HG02885 (cell line): Measurements from ENCODE around the gene PCDH15.

ENCODE experiments used
- ATAC-seq: cut with Tn5 transposase; IDR thresholded peaks from one replicate; pipeline ENCODE4 v1.9.1; 2021; ENCODE audit warnings: mild to moderate bottlenecking; ENCODE audit not compliant: unreplicated experiment, poor library complexity

The PCDH15 gene

DNA sequence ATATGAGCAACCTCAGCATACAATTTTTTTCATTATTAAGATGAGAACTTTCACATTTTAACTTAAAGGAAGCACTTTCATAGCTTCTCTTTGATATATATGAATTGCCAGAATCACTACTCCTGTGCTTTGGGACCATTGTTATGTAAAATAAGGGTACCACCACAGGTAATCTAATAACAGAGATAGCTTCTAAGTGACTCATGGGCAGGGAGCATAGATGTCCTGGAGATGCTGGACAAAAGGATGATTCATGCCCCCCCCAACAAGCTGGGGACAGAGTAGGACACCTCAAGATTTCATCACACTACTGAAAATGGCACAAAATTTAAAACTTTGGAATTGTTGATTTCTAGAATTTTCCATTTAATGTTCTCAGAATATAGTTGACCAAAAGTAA, 641.1 kb downstream of the PCDH15 start:
- no peak for ATAC-seq

DNA sequence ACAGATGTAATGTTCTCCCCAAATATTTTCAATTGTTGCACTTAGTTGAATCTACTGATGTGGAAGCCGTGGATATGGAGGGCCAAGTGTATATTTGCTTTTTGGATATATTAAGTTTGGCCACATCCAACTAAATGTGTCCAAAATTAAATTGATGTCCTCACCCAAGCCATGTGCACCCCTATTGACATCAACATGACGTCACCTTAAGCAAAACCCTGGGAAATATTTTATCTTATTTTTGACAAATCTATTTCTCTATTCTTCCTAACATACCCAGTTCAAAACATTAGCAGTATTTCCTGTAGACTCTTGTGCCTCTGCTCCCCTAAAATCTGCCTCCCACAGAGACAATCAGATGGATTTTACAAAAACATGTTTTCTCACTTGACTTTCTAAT, 652.5 kb downstream of the PCDH15 start:
- no peak for ATAC-seq

DNA sequence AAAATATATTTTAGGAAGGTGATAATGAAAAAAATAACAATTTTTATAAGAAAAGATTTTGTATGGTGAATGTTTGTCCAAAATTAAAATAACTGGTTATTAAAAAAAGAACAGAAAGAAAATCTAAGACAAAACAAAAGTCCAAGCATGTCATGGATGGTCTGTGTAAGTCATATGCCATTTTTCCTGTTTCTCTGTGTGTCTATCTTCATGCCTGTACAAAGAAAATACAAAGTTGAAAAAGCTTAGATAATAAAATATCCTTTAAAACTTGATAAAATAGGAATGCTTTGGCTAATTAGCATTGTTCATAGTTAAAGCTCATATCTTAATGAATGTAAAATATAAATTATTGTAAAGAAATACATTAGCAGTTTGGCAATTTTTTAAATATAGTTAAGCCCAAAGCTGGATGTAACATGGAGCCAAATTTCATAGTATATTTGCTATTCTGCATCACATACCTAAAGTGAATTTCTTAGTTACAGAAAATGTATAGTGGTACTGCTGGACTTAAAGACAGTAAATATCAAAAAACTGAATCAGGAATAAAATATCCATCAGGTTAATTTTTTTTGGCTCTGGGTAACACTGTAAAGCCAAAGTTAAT, 661.1 kb downstream of the PCDH15 start:
- ATAC-seq, result no peak

DNA sequence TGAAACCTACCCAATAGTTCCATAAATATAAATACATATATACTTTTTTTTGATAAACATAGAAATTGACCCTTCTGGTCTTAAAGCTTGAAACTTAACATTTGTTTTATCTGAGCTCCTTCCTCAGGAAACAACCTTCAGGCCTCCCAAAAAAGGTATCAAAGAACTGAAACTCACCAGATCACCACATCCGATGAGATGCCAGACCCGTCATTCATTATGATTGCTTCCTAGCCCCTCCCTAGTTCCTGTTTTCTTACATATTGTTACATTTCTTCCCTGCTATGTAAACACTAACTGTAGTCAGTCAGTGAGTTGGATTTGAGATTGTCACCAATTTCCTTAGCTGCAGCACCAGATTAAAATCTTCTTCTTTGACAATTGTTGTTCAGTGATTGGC, 663.6 kb downstream of the PCDH15 start:
- no peak for ATAC-seq

- ATAC-seq, result no peak
Measured at GRCh38 chr10:54133203-54133602, 667.8 kb downstream of the PCDH15 start.

DNA sequence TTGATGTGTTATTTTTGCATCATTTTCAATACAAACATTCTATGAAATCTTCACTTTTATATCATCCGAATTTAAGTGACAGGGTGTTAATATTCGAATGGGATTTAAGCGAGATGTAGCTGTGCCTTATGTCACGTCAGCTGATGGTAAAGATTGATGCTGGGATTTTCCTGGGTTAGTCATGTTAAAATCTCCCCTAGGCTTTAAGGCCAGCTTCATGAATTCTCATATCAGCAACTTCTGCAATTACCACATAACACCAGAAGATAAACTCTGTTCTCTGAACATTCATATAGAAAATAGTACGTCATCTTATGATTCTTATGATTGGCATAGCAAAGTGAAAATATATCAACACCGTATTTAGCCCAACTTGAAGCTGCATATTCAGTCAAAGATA, 669.2 kb downstream of the PCDH15 start:
- ATAC-seq, result no peak

DNA sequence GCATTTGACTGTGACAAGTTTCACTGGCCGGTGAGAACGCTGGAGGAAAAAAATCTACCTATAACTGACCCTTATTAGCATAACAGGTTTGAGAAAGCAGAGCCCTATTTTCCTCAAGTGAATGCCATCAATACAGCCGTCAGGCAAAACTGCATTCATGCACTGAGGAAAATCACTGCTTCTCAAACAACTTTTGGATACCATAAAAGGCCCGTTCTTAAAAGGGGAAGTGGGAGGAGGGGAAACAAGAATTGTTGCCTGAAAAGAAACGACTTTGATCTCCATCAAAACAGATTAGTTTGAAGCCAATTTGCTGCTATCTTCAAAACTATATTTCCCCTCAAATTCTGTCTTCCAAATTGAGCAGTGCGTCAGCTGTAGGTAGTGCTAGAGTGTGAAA, 670.6 kb downstream of the PCDH15 start:
- ATAC-seq, result no peak

DNA sequence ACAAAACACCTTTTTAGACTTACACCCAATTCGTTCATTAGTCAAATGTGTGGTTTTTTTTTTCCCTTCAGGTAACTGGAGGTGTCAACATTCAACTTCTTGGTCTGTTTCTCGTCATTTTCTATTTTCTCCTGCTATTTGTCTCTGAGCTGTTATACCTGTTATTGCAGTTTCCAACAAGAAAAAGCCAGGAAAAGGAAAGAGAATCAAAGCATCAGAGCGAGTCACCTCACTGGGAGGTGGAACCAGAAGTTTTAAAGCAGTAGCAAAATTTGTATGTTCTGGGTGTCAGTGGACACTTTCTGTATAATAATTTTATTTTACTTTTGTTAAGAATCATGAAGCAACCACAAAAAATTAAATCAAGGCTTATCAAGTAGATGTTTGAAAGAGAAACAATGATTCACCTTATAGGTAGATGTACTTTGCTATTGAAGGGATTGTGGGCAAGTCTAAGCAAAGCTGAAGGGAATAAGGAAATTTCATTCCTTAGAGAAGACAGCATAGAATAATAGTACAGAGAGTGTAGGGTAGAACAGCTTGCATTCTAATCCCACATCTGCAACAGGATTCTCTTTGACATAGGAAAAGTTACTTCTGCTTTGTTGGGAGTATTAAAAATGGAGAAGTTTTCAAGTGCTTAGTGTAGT, 675.8 kb downstream of the PCDH15 start:
- no peak for ATAC-seq

DNA sequence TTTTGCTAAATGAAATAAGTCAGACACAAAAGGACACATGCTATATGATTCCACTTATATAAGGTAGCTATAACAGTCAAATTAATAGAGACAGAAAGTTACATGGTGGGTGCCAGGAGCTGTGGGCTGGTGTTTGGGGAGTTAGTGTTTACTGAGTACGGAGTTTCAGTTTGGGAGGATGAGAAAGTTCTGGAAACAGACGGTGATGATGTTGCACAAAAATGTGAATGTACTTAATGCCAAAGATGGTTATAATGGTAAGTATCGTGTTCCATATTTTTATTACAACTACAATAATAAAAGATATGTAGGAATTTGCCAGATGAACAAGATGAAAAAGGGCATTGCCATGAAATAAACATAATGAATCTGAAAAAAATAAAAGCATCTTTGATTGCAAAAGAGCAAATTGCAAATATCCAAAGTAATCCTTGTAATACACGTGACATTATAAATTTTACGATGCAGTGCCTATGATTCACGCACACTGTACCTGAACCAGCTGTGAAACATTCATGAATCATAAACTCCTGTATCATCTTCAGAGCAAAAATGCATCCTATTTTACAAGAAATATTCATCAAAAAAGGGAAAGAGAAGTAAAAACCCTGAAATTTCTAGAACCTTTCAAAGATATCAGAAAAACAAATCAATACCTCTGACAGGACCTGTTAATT, 676.7 kb downstream of the PCDH15 start:
- no peak for ATAC-seq

GRCh38 chr10:54120806-54121205, 680.2 kb downstream of the PCDH15 start:
- ATAC-seq, result no peak

DNA sequence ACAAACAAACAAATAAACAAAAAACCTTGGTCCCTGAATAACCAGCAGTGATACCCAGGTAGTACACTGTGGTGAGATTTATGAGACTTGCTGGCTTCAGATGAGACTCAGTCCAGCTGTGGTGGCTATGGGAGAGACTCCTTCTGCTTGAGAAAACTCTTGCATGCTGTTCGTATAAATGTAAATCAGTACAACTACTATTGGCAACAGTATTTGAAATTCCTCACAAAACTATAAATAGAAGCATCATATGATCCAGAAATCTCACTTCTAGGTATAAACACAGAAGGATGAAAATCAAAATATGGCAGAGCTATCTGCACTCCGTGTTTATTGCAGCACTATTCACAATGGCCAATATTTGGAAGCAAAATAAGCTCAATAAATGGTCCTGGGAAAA, 692.1 kb downstream of the PCDH15 start:
- ATAC-seq, result no peak

GRCh38 chr10:54096892-54097291, 704.1 kb downstream of the PCDH15 start:
- ATAC-seq, result no peak

DNA sequence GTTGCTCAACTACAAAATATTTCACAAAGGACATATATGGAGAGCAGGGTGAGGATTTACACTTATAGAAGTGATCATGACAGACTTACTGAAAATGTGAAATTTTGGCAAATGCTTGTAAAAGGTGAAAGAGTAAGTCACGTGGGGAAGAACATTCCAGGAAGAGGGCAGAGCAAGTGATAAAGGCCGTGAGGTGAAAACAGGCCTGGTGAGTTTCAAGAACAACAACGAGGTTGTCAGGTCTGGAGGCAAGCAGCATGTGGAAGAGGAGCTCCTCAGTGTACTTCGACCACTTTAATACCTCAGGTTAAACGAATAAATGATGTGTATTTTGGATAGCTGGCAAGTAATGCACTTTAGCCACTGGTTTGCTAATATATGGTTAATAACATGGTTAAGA, 706.7 kb downstream of the PCDH15 start:
- no peak for ATAC-seq

DNA sequence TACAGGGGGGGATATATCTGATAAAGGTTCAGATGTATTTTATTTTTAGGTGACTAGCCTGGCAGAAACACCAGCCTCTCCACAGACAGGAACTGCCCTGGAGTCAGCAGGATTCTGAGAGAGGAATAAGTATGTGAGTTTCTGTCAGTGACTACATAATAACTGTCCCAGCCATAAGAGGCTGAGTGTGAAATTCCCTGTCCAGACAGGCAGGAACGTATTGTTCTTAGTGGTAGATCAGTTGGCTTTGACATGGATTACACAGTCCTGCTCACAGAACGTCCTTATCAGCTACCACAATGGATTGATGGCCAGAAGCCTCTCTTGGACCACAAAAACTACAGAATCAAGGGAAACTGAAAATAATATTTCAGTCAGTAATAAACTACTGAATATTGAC, 709.8 kb downstream of the PCDH15 start:
- no peak for ATAC-seq

- no peak for ATAC-seq
Measured at GRCh38 chr10:54081950-54082349, 719.1 kb downstream of the PCDH15 start.

GRCh38 chr10:54067361-54067760, 733.7 kb downstream of the PCDH15 start:
- no peak for ATAC-seq

DNA sequence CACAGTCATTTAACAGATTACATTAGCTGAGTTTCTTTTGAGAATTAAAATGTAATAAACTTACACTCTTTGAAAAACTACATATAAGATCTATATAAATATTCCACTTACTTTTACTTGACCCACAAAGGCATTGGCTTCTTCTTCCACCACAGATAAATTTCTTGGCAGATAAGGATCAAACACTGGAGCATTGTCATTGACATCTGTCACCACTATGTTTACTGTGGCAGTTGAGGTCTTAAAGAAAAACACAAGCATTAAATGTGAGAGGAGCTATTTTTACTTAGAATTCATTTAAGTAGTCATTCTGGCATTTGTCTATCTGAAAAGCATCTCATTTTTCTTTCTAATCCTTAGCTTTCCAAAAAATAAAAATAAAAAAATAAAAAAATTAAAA, 734.4 kb downstream of the PCDH15 start:
- ATAC-seq, result no peak

DNA sequence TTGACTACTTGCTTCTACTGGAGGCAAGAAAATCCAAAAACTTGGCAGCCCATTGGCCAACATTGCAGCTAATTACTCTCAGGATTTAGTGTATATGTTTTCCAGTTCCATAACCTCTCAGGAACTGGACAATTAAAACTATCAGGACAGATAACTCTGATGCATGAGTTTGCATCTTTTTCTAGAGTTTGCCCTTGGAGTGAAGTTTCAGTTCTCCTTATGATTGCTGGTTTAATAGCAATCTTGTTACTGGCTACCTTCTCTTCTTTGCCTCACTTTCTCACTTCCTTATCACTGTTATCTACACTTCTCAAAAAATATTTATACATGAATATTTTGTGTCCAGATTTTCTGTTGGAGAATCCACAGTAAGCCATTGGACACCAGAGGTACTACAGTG, 735.9 kb downstream of the PCDH15 start:
- ATAC-seq, result no peak

- ATAC-seq, result no peak
Measured at GRCh38 chr10:54064215-54064614, 736.8 kb downstream of the PCDH15 start.

DNA sequence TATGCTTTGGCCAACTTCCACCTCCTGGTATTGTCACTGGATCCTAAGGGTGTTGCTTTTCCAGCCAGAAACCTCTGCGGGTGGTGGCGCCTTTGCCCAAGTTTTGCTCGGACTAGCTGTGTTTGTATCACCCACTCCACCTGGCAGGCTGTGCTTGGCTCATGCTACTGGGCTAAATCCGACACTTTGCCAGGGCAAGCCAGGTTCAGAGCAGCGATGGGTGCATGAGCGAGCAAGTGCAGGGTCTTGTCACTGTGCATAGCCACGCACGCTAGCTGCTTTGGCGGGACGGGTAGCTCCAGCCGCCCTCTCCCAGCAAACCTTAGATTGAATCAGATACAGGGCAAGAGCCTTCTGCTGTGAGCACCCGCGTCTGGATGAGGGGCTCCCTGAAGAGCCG, 737.5 kb downstream of the PCDH15 start:
- ATAC-seq, result no peak

DNA sequence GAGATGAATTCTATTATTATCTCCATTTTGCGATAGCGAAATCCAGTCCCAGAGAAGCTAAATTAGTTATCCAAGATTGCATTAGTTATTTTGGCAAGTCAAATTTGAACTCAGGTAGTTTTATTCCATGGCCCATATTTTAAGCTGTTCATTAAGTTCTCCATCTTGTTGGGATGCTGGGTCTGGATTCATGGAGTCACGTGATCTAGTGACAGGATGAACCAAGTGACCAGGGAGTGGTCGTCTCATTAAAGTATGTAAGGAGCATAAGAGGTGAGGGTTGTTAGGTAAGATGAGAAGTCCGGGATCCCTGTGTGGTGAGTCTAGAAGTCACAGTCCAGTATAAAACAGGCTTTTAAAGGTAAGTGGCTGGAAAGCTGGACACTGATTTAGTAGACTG, 740.5 kb downstream of the PCDH15 start:
- ATAC-seq, result no peak

GRCh38 chr10:54057357-54057756, 743.7 kb downstream of the PCDH15 start:
- ATAC-seq, result no peak
